Fibroblast of skin of right biceps (primary cell): ENCODE data around the gene FSCB.
"Not testable (repeated sequence)": the region's sequence is repeated elsewhere in the genome, so short reads cannot be mapped to it uniquely, and the experiment has no call there.

Experiments
- DNase-seq: peaks from one replicate; pipeline ENCODE4 v3.0.0-alpha.2; 2013

Gene FSCB

GRCh38 chr14:44507183-44507582, at the start of gene FSCB:
Gene FSCB, minus strand, starts transcription at chr14:44507283. Its CDS starts 296 bp downstream, at chr14:44506987.
- no peak for DNase-seq

DNA sequence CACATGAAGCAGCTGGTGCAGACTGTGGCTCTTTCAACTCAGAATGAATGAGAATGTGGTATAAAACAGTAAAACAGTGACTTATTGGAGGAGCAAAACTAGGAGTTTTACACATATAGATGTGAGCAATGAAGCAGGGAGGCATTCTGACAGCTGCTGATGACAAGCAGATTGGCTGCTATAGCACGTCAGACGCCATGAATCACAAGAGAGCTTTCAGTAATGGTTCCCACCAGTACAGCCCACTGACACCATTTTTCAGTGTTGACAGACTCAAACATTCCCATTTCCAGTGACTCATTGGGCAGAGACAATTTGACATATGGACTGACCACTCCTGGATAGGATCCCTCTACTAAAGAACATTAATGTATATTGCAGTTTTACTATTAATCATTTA, 24.6 kb upstream of the FSCB start:
- peak; percentile 63 for DNase-seq

DNA sequence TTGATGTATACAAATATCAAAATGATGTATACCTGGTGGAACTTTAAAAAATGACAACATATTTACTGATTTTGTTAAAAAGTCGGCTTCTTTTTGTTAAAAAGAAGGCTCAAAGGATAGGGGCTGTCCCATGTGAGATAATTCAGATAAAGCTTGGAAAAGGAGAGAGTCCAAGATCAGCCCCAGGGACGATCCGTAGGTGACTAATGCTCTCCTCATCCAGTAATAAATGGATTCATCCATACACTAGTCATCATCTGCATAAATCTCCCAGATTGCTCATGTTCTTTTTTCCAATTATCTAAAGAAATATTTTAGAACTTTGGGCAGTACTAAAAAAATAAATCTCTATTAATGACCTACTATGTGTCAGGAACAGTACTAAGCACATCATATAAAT, 23.4 kb upstream of the FSCB start:
- peak; percentile 38 for DNase-seq

GRCh38 chr14:44529026-44529425, 21.9 kb upstream of the FSCB start:
- DNase-seq, result peak; percentile 55

- no peak for DNase-seq
These were observed 21.1 kb upstream of the FSCB start for GRCh38 chr14:44528180-44528579.

DNA sequence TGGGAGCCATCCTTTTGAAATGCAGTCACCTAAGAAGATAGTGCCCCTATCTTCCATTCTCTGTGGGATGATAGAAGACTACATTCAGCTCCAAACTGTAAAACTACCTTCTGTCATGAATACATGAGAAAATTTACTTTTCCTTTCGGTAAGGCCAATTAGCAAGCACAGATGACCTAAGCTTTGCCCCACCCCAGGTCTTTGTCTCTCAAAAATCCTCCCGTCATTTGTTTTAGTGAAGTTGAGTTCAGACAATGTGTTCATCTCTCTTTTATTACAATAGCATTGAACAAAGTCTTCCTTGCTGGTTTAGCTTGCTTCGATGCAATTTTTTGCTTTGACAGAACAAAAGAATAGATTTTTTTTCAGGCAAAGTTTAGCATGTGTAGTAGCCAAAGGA, 18.2 kb upstream of the FSCB start:
- DNase-seq, result no peak

DNA sequence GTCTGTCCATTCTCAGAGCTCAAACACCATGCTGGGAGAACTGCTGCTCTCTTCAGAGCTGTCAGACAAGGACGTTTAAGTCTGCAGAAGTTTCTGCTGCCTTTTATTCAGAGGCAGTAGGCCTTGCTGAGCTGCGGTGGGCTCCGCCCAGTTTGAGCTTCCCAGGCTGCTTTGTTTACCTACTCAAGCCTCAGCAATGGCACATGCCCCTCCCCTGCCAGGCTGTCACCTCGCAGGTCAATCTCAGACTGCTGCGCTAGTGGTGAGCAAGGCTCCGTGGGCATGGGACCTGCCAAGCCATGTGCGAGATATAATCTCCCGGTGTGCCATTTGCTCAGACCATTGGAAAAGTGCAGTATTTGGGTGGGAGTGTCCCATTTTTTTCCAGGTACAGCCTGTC, 8.6 kb upstream of the FSCB start:
- DNase-seq, result not testable (repeated sequence)

- DNase-seq, result no peak
These were observed 1.8 kb upstream of the FSCB start for GRCh38 chr14:44508834-44509233.

DNA sequence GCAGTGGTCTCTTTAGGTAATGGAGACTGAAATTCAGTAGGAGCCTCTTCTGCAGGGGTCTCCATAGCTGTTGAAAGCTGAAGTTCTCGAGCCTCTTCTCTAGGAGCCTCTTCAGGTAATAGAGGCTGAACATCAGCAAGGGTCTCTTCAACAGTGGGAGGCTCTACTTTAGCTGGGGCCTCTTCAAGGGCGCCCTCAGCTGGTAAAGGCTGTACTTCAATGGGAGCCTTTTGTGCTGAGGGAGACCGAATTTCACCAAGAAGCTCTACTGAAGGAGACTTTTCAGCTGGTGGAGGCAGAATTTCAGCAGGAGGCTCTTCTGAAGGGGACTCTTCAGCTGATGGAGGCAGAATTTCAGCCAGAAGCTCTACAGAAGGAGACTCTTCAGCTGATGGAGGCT, 1.5 kb downstream of the FSCB start:
- no peak for DNase-seq

DNA sequence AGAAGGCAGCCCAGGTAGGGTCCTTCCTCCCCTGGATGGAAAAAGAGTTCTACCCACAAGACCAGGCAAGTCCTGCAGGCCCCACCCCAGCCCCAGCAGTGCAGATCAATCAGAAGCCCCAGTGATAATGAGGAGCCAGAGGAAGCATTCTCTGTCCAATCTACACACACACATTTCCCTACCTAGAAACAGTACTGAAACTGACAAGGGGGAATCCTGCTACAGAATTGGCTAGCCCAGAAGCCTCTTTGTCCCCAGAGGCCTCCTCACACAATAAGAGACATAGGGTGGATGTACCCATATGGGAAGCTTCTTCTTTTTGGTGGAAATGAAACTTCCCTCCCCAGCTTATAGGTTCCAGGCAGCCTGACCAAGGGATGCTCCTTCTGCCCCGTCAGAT, 9.9 kb downstream of the FSCB start:
- DNase-seq, result no peak

DNA sequence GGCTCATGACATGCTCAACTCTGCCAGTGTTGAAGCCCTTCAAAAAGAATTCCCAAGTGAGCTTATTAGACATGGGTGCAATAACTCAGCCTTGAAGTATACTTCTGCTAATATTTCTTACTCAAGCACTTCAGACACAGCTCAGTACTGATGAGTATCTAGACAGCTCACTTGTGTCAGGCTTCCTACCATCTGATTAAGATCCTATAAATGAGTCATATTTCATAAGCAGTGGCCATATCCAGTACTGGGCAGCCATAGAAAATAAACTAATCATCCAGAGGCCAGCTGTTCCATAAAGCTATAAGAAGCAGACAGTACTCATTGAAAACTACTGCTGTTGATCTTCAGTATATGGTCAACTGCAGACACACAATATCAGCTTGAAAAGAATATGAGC, 12.9 kb downstream of the FSCB start:
- no peak for DNase-seq

DNA sequence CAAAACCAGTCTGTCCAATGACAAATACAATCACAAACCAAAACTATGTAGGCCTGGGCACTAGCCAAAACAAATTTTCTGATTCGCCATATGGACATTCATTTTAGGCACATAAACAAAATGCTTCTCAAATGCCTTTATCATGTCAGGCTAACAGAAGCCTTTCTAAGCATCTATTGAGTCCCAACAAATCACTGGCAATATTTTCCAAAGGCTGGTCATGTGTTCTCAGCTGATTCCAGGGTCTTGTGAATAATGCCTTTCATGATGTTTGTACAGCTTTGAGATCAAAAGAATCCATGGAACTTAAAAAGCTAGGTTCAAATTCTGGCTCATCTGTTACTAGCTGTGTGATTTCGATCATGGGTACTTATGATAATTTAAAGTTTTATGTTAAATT, 16.1 kb downstream of the FSCB start:
- peak; percentile 16 for DNase-seq

DNA sequence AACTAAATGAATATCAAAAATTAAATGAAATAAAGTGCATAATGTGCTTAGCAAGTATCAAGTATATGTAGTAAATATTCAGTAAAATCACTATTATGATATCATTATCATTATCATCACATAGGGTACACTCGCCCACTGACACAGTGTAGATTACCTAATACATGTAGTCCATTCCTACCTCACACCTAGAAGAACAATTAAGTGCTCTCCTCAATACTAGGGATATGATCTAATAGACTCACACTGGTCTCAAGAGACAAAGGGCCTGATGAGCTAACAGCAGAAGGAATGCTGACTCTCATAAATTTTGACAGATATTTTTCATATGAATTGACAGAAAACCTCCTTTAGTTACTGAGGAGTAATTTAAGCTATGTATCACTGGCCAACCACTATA, 29.1 kb downstream of the FSCB start:
- DNase-seq, result no peak

GRCh38 chr14:44468771-44469170, 38.3 kb downstream of the FSCB start:
- DNase-seq, result no peak

GRCh38 chr14:44463356-44464004, 43.6 kb downstream of the FSCB start:
- DNase-seq, result peak; percentile 20

GRCh38 chr14:44462381-44462780, 44.7 kb downstream of the FSCB start:
- DNase-seq, result no peak

GRCh38 chr14:44461811-44462210, 45.3 kb downstream of the FSCB start:
- DNase-seq, result no peak
